IPS DF 4.7 (cell line): ENCODE data around the gene PRCP.
A peak's percentile ranks its signal among the peaks of the same experiment; 100 is the strongest.
"Not testable (repeated sequence)": the region's sequence is repeated elsewhere in the genome, so short reads cannot be mapped to it uniquely, and the experiment has no call there.

Experiments used
- DNase-seq: peaks from one replicate; pipeline ENCODE4 v3.0.0-alpha.2; 2013; ENCODE audit warnings: low spot score; ENCODE audit errors: extremely low read depth

The PRCP gene

GRCh38 chr11:82872377-82873150 lies 27.7 kb downstream of the PRCP start:
- DNase-seq, result no peak

DNA sequence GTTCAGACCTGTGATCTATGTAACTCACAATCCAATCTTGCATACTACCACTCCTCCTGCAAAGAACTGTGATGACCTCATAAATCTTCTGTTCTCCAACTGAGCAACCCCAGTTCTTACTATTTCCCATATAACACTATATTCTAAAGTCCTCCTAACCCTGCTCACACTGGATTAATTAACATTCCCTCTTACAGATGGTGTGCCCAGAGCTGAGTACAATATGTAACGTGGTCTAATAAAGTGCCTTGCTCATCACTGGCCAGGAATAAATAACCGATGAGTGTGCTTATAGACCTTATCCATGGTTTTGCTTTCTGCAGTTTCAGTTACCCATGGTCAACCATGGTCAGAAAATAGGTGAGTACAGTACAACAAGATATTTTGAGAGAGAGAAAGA lies 28.6 kb downstream of the PRCP start:
- DNase-seq, result no peak

GRCh38 chr11:82869657-82870056 lies 30.6 kb downstream of the PRCP start:
- no peak for DNase-seq

DNA sequence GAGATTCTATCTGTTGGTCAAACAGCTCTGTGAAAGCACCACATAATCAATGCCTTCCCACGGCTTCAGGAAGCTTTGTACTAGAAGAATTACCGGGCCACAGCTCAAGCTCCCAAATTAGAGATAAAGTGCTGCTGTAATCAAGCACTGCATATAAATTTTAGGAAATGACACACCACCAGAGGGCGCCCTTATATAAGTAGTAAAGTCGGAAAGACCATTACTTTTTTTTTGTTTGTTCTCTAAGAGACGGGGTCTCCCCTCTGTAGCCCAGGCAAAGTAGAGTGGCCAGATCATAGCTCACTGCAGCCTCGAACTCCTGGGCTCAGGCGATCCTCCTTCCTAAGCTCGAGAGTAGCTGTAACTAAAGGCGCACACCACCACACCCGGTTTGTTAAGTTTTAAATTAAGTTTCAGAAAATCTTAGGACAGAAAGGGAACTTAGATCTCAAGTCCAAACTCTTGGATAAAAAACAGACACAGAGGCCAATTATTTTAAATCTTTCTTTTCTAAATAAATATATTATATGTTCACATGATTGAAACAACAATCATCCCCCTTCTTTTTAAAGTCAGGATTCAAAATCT lies 32.6 kb downstream of the PRCP start:
- DNase-seq, result peak; percentile 69

GRCh38 chr11:82865841-82866240 lies 34.4 kb downstream of the PRCP start:
- no peak for DNase-seq

DNA sequence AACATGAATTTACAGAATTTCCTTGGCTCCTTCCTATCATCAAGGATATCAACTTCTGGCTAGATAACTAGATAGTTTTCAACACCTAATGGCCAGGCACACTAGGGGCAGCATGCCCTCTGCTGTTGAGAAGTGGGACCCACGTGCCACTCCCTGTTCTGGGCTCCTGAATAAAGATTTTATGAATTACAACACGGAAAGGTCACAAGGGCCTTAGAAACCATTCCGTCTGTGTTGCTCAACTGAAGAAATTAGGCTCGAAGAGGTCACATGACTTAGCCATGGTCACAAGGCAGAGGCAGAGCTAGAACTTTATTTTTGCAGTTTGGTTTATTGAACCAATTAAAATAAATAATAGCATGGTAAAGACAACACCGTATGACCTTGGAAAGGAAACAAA lies 36.0 kb downstream of the PRCP start:
- peak; percentile 19 for DNase-seq

- no peak for DNase-seq
These were observed 37.0 kb downstream of the PRCP start for GRCh38 chr11:82863209-82863608.

- no peak for DNase-seq
These were observed 37.9 kb downstream of the PRCP start for GRCh38 chr11:82862379-82862778.

GRCh38 chr11:82859750-82860149 lies 40.5 kb downstream of the PRCP start:
- no peak for DNase-seq

GRCh38 chr11:82858556-82859091 lies 41.6 kb downstream of the PRCP start:
- DNase-seq, result no peak

GRCh38 chr11:82858133-82858532 lies 42.1 kb downstream of the PRCP start:
- DNase-seq, result no peak

DNA sequence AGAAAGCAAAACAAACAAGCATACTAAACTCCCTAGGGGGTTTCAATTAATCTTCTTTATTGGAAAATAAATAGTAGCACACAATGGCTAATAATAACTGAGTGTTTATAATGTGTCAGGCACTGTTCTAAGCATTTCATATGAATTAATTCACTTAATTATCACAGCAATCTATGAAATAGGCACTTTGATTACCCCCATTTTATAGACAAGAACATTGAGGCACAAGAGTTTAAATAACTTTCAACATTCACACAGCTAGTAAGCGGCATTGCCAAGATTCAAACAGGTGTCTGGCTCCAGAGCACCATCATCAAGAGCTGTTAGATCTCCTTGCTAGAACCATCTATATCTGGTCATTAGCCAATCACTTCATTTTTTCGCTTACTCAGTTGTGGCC lies 43.1 kb downstream of the PRCP start:
- no peak for DNase-seq

DNA sequence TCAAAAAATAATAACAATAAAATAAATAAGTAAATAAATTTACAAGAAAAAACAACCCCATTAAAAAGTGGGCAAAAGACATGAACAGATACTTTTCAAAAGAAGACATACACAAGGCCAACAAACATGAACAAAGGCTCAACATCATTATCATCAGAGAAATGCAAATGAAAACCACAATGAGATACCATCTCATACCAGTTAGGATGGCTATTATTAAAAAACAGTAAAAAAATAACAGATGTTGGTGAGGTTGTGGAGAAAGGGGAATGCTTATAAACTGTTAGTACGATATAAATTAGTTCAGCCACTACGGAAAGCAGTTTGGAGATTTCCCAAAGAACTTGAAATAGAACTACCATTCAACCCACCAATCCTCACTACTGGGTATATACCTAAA lies 44.6 kb downstream of the PRCP start:
- DNase-seq, result no peak

DNA sequence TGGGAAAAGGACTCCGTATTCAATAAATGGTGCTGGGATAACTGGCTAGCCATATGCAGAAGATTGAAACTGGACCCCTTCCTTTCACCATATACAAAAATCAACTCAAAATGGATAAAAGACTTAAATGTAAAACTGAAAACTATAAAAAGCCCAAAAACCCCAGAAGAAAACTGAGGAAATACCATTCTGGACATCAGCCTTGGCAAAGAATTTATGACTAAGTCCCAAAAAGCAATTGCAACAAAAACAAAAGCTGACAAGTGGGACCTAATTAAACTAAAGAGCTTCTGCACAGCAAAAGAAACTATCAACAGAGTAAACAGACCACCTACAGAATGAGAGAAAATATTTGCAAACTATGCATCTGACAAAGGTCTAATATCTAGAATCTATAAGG lies 45.3 kb downstream of the PRCP start:
- not testable (repeated sequence) for DNase-seq

DNA sequence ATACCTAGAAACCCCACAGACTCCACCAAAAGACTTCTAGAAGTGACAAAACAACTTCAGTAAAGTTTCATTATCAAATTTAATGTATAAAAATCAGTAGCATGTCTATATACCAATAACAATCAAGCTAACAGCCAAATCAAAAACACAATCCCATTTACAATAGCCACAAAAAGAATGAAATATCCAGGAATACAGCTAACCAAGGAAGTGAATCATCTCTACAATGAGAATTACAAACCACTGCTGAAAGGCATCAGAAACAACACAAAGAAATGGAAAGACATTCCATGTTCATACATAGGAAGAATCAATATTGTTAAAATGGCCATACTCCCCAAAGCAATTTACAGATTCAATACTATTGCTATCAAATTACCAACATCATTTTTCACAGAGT lies 46.0 kb downstream of the PRCP start:
- DNase-seq, result no peak

DNA sequence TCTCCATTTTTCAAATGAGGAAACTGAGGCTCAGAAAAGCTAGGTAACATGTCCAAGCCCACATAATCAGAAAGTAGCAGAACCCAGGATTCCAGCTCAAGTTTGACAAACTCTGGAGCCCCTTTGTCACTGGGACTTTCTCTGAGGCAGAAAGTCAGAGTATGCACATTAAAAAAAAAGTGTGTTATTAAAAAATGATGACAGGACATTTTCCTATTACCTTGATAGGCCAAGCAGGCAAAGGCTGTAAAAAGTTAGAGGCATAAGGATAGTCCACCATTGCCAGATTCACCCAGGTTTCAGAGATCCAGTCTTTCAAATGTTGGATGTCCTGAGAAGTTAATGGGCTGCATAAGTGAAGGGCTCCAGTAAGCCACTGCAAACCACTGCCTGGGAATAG lies 51.4 kb downstream of the PRCP start:
- no peak for DNase-seq

- DNase-seq, result no peak
These were observed 54.6 kb downstream of the PRCP start for GRCh38 chr11:82845356-82846353.

- no peak for DNase-seq
These were observed 57.0 kb downstream of the PRCP start for GRCh38 chr11:82843057-82843795.

- no peak for DNase-seq
These were observed 58.2 kb downstream of the PRCP start for GRCh38 chr11:82842019-82842418.

- DNase-seq, result no peak
These were observed 62.6 kb downstream of the PRCP start for GRCh38 chr11:82837650-82838049.

GRCh38 chr11:82832983-82833382 lies 67.2 kb downstream of the PRCP start:
- no peak for DNase-seq
